ENCODE data around the gene ANAPC2.

DNA sequence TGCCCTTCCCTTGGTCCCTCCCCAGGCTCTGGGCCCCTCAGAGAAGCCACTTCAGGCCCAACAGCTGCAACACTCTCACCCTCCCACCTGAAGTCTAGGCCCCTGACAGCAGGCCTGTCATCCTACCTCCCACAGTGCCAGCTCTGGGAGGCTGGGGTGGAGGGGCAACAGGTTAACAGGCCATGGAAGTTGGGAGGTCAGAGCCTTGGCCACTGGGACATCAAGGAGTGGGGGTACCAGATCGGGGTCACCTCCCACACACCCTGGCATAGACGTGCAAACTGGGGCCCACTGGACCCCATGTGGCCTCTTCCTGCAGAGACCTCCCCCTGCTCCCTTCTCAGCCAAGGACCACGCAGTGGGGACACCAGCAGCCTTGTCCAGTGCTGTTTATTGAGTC is 2.9 kb upstream of the ANAPC2 start:
- TF ChIP-seq CREB1 (CRISPR knock-in tag; IDR thresholded peaks at IDR 0.05) (no peak), GABPB1 (CRISPR knock-in tag; IDR thresholded peaks at IDR 0.05) (no peak), NFE2L1 (CRISPR knock-in tag; IDR thresholded peaks at IDR 0.05) (no peak)
- TF ChIP-seq, protein P1, sequence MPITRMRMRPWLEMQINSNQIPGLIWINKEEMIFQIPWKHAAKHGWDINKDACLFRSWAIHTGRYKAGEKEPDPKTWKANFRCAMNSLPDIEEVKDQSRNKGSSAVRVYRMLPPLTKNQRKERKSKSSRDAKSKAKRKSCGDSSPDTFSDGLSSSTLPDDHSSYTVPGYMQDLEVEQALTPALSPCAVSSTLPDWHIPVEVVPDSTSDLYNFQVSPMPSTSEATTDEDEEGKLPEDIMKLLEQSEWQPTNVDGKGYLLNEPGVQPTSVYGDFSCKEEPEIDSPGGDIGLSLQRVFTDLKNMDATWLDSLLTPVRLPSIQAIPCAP (CRISPR knock-in tag; IDR thresholded peaks at IDR 0.05) = no peak
- TF ChIP-seq, protein P2, sequence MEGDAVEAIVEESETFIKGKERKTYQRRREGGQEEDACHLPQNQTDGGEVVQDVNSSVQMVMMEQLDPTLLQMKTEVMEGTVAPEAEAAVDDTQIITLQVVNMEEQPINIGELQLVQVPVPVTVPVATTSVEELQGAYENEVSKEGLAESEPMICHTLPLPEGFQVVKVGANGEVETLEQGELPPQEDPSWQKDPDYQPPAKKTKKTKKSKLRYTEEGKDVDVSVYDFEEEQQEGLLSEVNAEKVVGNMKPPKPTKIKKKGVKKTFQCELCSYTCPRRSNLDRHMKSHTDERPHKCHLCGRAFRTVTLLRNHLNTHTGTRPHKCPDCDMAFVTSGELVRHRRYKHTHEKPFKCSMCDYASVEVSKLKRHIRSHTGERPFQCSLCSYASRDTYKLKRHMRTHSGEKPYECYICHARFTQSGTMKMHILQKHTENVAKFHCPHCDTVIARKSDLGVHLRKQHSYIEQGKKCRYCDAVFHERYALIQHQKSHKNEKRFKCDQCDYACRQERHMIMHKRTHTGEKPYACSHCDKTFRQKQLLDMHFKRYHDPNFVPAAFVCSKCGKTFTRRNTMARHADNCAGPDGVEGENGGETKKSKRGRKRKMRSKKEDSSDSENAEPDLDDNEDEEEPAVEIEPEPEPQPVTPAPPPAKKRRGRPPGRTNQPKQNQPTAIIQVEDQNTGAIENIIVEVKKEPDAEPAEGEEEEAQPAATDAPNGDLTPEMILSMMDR (IDR thresholded peaks at IDR 0.05) = no peak
- TF ChIP-seq, protein P3, sequence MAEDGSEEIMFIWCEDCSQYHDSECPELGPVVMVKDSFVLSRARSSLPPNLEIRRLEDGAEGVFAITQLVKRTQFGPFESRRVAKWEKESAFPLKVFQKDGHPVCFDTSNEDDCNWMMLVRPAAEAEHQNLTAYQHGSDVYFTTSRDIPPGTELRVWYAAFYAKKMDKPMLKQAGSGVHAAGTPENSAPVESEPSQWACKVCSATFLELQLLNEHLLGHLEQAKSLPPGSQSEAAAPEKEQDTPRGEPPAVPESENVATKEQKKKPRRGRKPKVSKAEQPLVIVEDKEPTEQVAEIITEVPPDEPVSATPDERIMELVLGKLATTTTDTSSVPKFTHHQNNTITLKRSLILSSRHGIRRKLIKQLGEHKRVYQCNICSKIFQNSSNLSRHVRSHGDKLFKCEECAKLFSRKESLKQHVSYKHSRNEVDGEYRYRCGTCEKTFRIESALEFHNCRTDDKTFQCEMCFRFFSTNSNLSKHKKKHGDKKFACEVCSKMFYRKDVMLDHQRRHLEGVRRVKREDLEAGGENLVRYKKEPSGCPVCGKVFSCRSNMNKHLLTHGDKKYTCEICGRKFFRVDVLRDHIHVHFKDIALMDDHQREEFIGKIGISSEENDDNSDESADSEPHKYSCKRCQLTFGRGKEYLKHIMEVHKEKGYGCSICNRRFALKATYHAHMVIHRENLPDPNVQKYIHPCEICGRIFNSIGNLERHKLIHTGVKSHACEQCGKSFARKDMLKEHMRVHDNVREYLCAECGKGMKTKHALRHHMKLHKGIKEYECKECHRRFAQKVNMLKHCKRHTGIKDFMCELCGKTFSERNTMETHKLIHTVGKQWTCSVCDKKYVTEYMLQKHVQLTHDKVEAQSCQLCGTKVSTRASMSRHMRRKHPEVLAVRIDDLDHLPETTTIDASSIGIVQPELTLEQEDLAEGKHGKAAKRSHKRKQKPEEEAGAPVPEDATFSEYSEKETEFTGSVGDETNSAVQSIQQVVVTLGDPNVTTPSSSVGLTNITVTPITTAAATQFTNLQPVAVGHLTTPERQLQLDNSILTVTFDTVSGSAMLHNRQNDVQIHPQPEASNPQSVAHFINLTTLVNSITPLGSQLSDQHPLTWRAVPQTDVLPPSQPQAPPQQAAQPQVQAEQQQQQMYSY (CRISPR knock-in tag; IDR thresholded peaks at IDR 0.05) = no peak

Data from WTC11 (cell line).